HepG2 (cell line): ENCODE measurements around the gene EEPD1. TPM values are rescaled to one million over a fixed set of nuclear protein-coding genes. Genes with fewer than 3 reads are reported as not detected.

Experiments used
- GABPA ChIP-seq, 2 experiments: IDR thresholded peaks; 2 replicates each; pipeline ENCODE4 v1.6.1; 2011 to 2016; ENCODE audit warnings: low read depth in 2 of 2, low read length in 1 of 2, missing biosample characterization in 1 of 2, missing genetic modification characterization in 1 of 2
- HMG20A ChIP-seq: IDR thresholded peaks from 2 replicates; pipeline ENCODE4 v1.6.1; 2016; ENCODE audit warnings: borderline replicate concordance
- HNRNPL ChIP-seq: fragments of 200-400 bp; formaldehyde crosslinking; IDR thresholded peaks from 2 replicates; pipeline ENCODE4 v1.6.1; 2017; ENCODE audit warnings: mild to moderate bottlenecking, low read depth, low read length
- ISL2 ChIP-seq: sonication (generic); formaldehyde crosslinking; IDR thresholded peaks from 2 replicates; pipeline ENCODE4 v1.5.0; 2020; ENCODE audit warnings: missing genetic modification reagents
- KAT8 ChIP-seq: IDR thresholded peaks from 2 replicates; pipeline ENCODE4 v1.6.1; 2016; ENCODE audit warnings: missing genetic modification reagents, missing compliant biosample characterization
- KLF13 ChIP-seq: sonication (generic); formaldehyde crosslinking; IDR thresholded peaks from 2 replicates; pipeline ENCODE4 v1.4.0; 2020; ENCODE audit warnings: mild to moderate bottlenecking, missing genetic modification reagents
- MAFF ChIP-seq: IDR thresholded peaks from 2 replicates; pipeline ENCODE4 v1.6.1; 2011; ENCODE audit warnings: low read depth, low read length, improper control_type of control experiment
- NR2F6 ChIP-seq, 2 experiments: IDR thresholded peaks; 2 replicates each; pipeline ENCODE4 v1.6.1; 2016; ENCODE audit warnings: antibody characterized with exemption in 1 of 2, mild to moderate bottlenecking in 1 of 2
- ONECUT2 ChIP-seq: sonication (generic); formaldehyde crosslinking; IDR thresholded peaks from 2 replicates; pipeline ENCODE4 v1.4.0; 2020; ENCODE audit warnings: missing genetic modification reagents
- RFXANK ChIP-seq: IDR thresholded peaks from 2 replicates; pipeline ENCODE4 v1.6.1; 2016
- SRSF4 ChIP-seq: fragments of 200-400 bp; formaldehyde crosslinking; IDR thresholded peaks from one replicate; pipeline ENCODE4 v1.6.1; 2018; ENCODE audit warnings: mild to moderate bottlenecking, low read depth, low read length, moderate library complexity; ENCODE audit not compliant: poor library complexity, severe bottlenecking
- ZNF552 ChIP-seq: sonication (generic); formaldehyde crosslinking; IDR thresholded peaks from 2 replicates; pipeline ENCODE4 v1.9.0; 2022; ENCODE audit warnings: missing genetic modification reagents, mild to moderate bottlenecking, borderline replicate concordance
- ZNF839 ChIP-seq: sonication (generic); formaldehyde crosslinking; IDR thresholded peaks from 2 replicates; pipeline ENCODE4 v1.4.0; 2020; ENCODE audit warnings: missing genetic modification reagents, mild to moderate bottlenecking, borderline replicate concordance
- polyA plus RNA-seq, 8 experiments: library from polyadenylated mRNA; depleted of rRNA in 3 of 8; stranded (reverse) in 7 of 8; unstranded in 1 of 8; fragments of >200 nt; fragmentation: Illumina TruSeq in 4 of 8; extraction: Trizol in 4 of 8; gene quantifications; 2 replicates each; pipeline versions ENCODE4 v1.2.1 to v1.2.3, GENCODE V29; 2011 to 2016; ENCODE audit warnings: low read depth in 4 of 8, missing spikeins in 1 of 8, mixed read lengths in 1 of 8; ENCODE audit not compliant: insufficient read depth in 1 of 8
- total RNA-seq, 5 experiments: library from RNA; depleted of rRNA; stranded (reverse); fragments of >200 nt; fragmentation: Illumina TruSeq; extraction: Trizol; gene quantifications; 2 replicates each; pipeline ENCODE4 v1.2.3, GENCODE V29; 2016; ENCODE audit warnings: low read depth in 1 of 5
- TF ChIP-seq, protein P1 (sequence below): sonication (generic); formaldehyde crosslinking; IDR thresholded peaks from 2 replicates; pipeline ENCODE4 v1.4.0; 2020; ENCODE audit warnings: mild to moderate bottlenecking, missing genetic modification reagents
- TF ChIP-seq, protein P2 (sequence below), 2 experiments: sonication (generic) in 1 of 2; formaldehyde crosslinking in 1 of 2; IDR thresholded peaks; 2 replicates each; pipeline versions ENCODE4 v1.6.1 to v1.9.0; 2014 to 2022; ENCODE audit warnings: antibody characterized with exemption in 1 of 2, borderline replicate concordance in 1 of 2, inconsistent platforms in 1 of 2, low read depth in 1 of 2, missing genetic modification reagents in 1 of 2
- TF ChIP-seq, protein P3 (sequence below): sonication (generic); formaldehyde crosslinking; IDR thresholded peaks from 2 replicates; pipeline ENCODE4 v1.8.0; 2022; ENCODE audit warnings: mild to moderate bottlenecking, missing genetic modification reagents, moderate library complexity
- TF ChIP-seq, protein P4 (sequence below): sonication (generic); formaldehyde crosslinking; IDR thresholded peaks from 2 replicates; pipeline ENCODE4 v1.8.0; 2022; ENCODE audit warnings: missing genetic modification reagents, mild to moderate bottlenecking, inconsistent platforms, borderline replicate concordance
- TF ChIP-seq, protein P5 (sequence below): sonication (generic); formaldehyde crosslinking; conservative IDR thresholded peaks from 2 replicates; pipeline ENCODE4 v1.8.0; 2022; ENCODE audit warnings: mild to moderate bottlenecking, moderate library complexity, missing genetic modification reagents

EEPD1 gene
- total and polyA plus RNA-seq, 2 of the 13 experiments (the other 11 are each of a cell fraction or from before 2014, with no cell fraction given): 10.1 to 16.4 TPM

DNA sequence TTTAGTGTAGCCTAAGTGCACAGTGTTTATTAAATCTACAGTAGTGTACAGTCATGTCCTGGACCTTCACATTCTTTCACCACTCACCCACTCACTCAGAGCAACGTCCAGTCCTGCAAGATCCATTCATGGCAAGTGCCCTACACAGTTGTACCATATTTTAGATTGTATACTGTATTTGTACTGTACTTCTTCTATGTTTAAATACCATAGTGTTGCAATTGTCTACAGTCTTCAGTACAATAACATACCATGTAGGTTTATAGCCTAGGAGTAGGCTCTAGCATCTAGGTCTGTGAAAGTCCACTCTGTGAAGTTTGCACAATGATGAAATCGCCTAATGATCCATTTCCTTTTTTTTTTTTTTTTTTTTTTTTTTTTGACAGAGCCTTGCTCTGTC lies 12.0 kb downstream of the EEPD1 start (continued):
- TF ChIP-seq ZNF552 (CRISPR knock-in tag): no peak
- TF ChIP-seq, protein P1, sequence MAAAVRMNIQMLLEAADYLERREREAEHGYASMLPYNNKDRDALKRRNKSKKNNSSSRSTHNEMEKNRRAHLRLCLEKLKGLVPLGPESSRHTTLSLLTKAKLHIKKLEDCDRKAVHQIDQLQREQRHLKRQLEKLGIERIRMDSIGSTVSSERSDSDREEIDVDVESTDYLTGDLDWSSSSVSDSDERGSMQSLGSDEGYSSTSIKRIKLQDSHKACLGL (CRISPR knock-in tag): no peak
- TF ChIP-seq, protein P2, sequence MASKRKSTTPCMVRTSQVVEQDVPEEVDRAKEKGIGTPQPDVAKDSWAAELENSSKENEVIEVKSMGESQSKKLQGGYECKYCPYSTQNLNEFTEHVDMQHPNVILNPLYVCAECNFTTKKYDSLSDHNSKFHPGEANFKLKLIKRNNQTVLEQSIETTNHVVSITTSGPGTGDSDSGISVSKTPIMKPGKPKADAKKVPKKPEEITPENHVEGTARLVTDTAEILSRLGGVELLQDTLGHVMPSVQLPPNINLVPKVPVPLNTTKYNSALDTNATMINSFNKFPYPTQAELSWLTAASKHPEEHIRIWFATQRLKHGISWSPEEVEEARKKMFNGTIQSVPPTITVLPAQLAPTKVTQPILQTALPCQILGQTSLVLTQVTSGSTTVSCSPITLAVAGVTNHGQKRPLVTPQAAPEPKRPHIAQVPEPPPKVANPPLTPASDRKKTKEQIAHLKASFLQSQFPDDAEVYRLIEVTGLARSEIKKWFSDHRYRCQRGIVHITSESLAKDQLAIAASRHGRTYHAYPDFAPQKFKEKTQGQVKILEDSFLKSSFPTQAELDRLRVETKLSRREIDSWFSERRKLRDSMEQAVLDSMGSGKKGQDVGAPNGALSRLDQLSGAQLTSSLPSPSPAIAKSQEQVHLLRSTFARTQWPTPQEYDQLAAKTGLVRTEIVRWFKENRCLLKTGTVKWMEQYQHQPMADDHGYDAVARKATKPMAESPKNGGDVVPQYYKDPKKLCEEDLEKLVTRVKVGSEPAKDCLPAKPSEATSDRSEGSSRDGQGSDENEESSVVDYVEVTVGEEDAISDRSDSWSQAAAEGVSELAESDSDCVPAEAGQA (IDR thresholded peaks at IDR 0.05; ENCODE audit: low read depth): no peak
- TF ChIP-seq, protein P2 (CRISPR knock-in tag; IDR thresholded peaks at IDR 0.05; ENCODE audit: borderline replicate concordance): no peak; the same call in 1 of the 2 replicates
- TF ChIP-seq, protein P3, sequence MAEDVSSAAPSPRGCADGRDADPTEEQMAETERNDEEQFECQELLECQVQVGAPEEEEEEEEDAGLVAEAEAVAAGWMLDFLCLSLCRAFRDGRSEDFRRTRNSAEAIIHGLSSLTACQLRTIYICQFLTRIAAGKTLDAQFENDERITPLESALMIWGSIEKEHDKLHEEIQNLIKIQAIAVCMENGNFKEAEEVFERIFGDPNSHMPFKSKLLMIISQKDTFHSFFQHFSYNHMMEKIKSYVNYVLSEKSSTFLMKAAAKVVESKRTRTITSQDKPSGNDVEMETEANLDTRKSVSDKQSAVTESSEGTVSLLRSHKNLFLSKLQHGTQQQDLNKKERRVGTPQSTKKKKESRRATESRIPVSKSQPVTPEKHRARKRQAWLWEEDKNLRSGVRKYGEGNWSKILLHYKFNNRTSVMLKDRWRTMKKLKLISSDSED: no peak
- no peak for TF ChIP-seq ZNF839 (CRISPR knock-in tag)
- peak; percentile 79 for TF ChIP-seq HMG20A
- TF ChIP-seq ONECUT2: no peak
- no peak for TF ChIP-seq HNRNPL
- no peak for TF ChIP-seq GABPA (IDR thresholded peaks at IDR 0.05; ENCODE audit: low read depth, low read length)
- no peak for TF ChIP-seq GABPA (CRISPR knock-in tag; IDR thresholded peaks at IDR 0.05; ENCODE audit: low read depth)
- no peak for TF ChIP-seq RFXANK (CRISPR knock-in tag)
- no peak for TF ChIP-seq MAFF
- peak; percentile 49; the same call in 1 of the 2 replicates for TF ChIP-seq NR2F6 (IDR thresholded peaks at IDR 0.05)
- 0 out of 2 replicates have a peak, but pooled peaks have one; percentile 19 for TF ChIP-seq NR2F6 (CRISPR knock-in tag; IDR thresholded peaks at IDR 0.05)
- TF ChIP-seq, protein P4, sequence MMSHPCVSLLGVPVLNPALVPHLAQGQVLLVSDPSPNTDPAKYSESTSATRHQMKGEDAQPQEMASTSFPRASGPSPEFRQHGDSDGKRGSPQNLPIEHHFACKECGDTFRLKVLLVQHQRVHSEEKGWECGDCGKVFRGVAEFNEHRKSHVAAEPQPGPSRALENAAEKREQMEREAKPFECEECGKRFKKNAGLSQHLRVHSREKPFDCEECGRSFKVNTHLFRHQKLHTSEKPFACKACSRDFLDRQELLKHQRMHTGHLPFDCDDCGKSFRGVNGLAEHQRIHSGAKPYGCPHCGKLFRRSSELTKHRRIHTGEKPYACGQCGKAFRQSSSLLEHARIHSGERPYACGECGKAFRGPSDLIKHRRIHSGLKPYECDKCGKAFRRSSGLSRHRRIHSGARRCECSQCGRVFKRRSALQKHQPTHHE (CRISPR knock-in tag): no peak
- TF ChIP-seq KAT8 (CRISPR knock-in tag): peak; percentile 39; the same call in 1 of the 2 replicates
- TF ChIP-seq KLF13 (CRISPR knock-in tag): no peak
- TF ChIP-seq, protein P5, sequence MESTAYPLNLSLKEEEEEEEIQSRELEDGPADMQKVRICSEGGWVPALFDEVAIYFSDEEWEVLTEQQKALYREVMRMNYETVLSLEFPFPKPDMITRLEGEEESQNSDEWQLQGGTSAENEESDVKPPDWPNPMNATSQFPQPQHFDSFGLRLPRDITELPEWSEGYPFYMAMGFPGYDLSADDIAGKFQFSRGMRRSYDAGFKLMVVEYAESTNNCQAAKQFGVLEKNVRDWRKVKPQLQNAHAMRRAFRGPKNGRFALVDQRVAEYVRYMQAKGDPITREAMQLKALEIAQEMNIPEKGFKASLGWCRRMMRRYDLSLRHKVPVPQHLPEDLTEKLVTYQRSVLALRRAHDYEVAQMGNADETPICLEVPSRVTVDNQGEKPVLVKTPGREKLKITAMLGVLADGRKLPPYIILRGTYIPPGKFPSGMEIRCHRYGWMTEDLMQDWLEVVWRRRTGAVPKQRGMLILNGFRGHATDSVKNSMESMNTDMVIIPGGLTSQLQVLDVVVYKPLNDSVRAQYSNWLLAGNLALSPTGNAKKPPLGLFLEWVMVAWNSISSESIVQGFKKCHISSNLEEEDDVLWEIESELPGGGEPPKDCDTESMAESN (CRISPR knock-in tag): no peak
- peak; percentile 83 for TF ChIP-seq ISL2 (CRISPR knock-in tag)
- TF ChIP-seq SRSF4: no peak
